ENCODE measurements around the gene STK11IP. TPM values are rescaled to one million over a fixed set of nuclear protein-coding genes. Genes with fewer than 3 reads are reported as not detected.

Gene STK11IP
- polyA plus RNA-seq, 1 donor from 2014 or later: 54.9 TPM

GRCh38 chr2:219575566-219576504 is 21.8 kb upstream of the STK11IP start:
- no peak overlapping the region for H3K4me2 ChIP-seq (ENCODE audit: low read length)
- H3K27me3 ChIP-seq (ENCODE audit: insufficient read depth, low read depth, low read length): no peaks in the 10 kb centered on the region
- peak overlapping the region; percentile 49 for H3K4me3 ChIP-seq (ENCODE audit: low read length)
- no peaks in the 10 kb centered on the region for H3K9me3 ChIP-seq (ENCODE audit: low read length)
- no peaks in the 10 kb centered on the region for H3K36me3 ChIP-seq (ENCODE audit: insufficient read depth, low read length)
- no peak overlapping the region for H3K27ac ChIP-seq (ENCODE audit: low read length)
- TF ChIP-seq EP300 (conservative IDR thresholded peaks at IDR 0.05; ENCODE audit: poor library complexity, severe bottlenecking) (no peak), SMC3 (conservative IDR thresholded peaks at IDR 0.05; ENCODE audit: poor library complexity) (no peak), MXI1 (conservative IDR thresholded peaks at IDR 0.05; ENCODE audit: poor library complexity, severe bottlenecking) (no peak), RAD21 (conservative IDR thresholded peaks at IDR 0.05) (no peak), REST (IDR thresholded peaks at IDR 0.05; ENCODE audit: borderline replicate concordance) (no peak), POLR2AphosphoS5 (IDR thresholded peaks at IDR 0.05) (no peak), EZH2 (IDR thresholded peaks at IDR 0.05; ENCODE audit: borderline replicate concordance, insufficient read depth, low read length, poor library complexity, severe bottlenecking) (no peak), CTCF (IDR thresholded peaks at IDR 0.05; ENCODE audit: poor library complexity, severe bottlenecking) (no peak), TAF1 (IDR thresholded peaks at IDR 0.05; ENCODE audit: low read depth) (no peak)
- H4K20me1 ChIP-seq (ENCODE audit: insufficient read depth): no peaks in the 10 kb centered on the region
- no peak overlapping the region for H2AFZ ChIP-seq (ENCODE audit: low read depth, low read length)
- H3K9ac ChIP-seq (ENCODE audit: low read length): peak overlapping the region; percentile 56
- H3F3A ChIP-seq (ENCODE audit: insufficient read depth, low read length, poor library complexity, severe bottlenecking): no peaks in the 10 kb centered on the region
- no peaks in the 10 kb centered on the region for H3K79me2 ChIP-seq (replicated peaks; ENCODE audit: insufficient read depth, low read length)
- H3K9me2 ChIP-seq (ENCODE audit: insufficient read depth, low read length): no peaks in the 10 kb centered on the region

- Histone ChIP-seq H3K79me2 (replicated peaks; ENCODE audit: insufficient read depth, low read length) (no peaks in the 10 kb centered on the region), H3K36me3 (ENCODE audit: insufficient read depth, low read length) (no peaks in the 10 kb centered on the region), H2AFZ (ENCODE audit: low read depth, low read length) (peak overlapping the region; percentile 24), H3K27me3 (ENCODE audit: insufficient read depth, low read depth, low read length) (no peaks in the 10 kb centered on the region), H3K27ac (ENCODE audit: low read length) (peak overlapping the region; percentile 46), H3K9me2 (ENCODE audit: insufficient read depth, low read length) (no peaks in the 10 kb centered on the region), H3K9me3 (ENCODE audit: low read length) (no peaks in the 10 kb centered on the region), H4K20me1 (ENCODE audit: insufficient read depth) (no peaks in the 10 kb centered on the region), H3K4me2 (ENCODE audit: low read length) (no peak overlapping the region), H3K4me3 (ENCODE audit: low read length) (peak overlapping the region; percentile 49), H3K9ac (ENCODE audit: low read length) (peak overlapping the region; percentile 56), H3F3A (ENCODE audit: insufficient read depth, low read length, poor library complexity, severe bottlenecking) (no peaks in the 10 kb centered on the region)
- no peak for TF ChIP-seq EZH2 (IDR thresholded peaks at IDR 0.05; ENCODE audit: borderline replicate concordance, insufficient read depth, low read length, poor library complexity, severe bottlenecking)
- TF ChIP-seq REST (IDR thresholded peaks at IDR 0.05; ENCODE audit: borderline replicate concordance): peak; percentile 52
- no peak for TF ChIP-seq MXI1 (conservative IDR thresholded peaks at IDR 0.05; ENCODE audit: poor library complexity, severe bottlenecking)
- peak; percentile 20 for TF ChIP-seq TAF1 (IDR thresholded peaks at IDR 0.05; ENCODE audit: low read depth)
- TF ChIP-seq SMC3 (conservative IDR thresholded peaks at IDR 0.05; ENCODE audit: poor library complexity): peak; percentile 45
- peak; percentile 44 for TF ChIP-seq EP300 (conservative IDR thresholded peaks at IDR 0.05; ENCODE audit: poor library complexity, severe bottlenecking)
- TF ChIP-seq POLR2AphosphoS5 (IDR thresholded peaks at IDR 0.05): peak; percentile 47
- no peak for TF ChIP-seq RAD21 (conservative IDR thresholded peaks at IDR 0.05)
- TF ChIP-seq CTCF (IDR thresholded peaks at IDR 0.05; ENCODE audit: poor library complexity, severe bottlenecking): no peak
Observed at GRCh38 chr2:219576505-219577388, 20.9 kb upstream of the STK11IP start.
